ENCODE measurements around the gene RASD1.

The RASD1 gene, protein sequence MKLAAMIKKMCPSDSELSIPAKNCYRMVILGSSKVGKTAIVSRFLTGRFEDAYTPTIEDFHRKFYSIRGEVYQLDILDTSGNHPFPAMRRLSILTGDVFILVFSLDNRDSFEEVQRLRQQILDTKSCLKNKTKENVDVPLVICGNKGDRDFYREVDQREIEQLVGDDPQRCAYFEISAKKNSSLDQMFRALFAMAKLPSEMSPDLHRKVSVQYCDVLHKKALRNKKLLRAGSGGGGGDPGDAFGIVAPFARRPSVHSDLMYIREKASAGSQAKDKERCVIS

GRCh38 chr17:17496189-17497064 is at the start of gene RASD1:
Gene RASD1 (minus strand): TSS chr17:17496395. CDS start chr17:17496181, 214 bp downstream.
- DNase-seq: peak; percentile 58 to 68 (median 65)

DNA sequence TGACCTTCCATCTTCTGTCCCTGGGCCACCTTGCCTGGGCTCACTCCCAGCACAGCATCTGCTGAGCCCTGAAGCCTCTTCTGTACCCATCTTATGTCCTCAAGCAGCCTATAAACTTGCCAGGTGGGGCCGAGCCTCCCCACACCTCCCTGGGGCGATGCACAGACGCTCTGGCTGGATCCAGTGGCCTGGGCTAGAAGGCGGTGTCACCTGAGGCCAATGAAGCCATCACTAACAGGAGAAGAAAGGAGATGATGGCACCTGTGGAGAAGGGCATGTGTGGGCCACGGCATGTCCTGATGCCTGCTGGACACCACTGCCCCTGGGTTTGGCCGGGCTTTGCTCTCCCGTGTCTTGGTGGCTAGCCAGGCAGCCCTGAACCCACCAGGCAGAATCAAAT is 49.8 kb upstream of the RASD1 start:
- no peak for DNase-seq

DNA sequence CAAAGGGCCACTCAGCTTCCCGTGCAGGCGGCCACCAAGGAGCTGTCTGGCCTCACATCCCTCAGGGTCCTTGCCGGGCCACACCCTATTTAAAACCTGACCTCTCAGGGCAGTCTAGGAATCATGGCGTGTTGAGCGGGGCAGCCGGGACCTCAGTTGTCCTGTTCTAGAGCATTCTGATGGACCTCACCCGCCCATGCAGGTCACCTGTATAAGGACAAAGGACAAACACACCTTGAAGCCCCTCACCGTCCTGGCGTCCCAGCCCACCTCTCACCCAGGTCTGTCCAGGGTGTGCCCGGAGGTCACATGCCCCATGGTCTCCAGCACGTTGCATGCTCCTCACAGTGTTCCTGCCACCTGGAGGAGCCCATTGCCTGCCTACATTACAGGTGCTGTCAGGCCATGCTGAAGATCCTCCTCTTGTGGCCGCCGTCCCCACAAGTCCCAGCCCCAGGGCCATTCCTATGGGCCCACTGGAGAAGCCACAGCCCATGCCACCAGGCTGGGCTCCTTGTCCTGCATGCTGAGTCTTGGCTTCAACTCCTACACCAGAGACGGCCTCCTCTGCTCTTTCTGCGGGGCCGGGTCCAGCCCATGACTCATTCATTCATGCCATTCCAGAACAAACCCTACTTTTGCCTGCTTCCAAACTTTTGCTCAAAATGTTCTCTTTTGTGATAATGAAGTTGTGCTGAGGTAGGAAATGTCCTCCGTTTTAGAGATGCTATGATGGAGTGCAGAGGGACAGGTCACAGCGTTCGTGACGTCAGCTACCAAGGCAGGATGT is 49.0 kb upstream of the RASD1 start:
- DNase-seq: no peak

- DNase-seq: no peak
Measured at GRCh38 chr17:17542906-17543635, 46.9 kb upstream of the RASD1 start.

DNA sequence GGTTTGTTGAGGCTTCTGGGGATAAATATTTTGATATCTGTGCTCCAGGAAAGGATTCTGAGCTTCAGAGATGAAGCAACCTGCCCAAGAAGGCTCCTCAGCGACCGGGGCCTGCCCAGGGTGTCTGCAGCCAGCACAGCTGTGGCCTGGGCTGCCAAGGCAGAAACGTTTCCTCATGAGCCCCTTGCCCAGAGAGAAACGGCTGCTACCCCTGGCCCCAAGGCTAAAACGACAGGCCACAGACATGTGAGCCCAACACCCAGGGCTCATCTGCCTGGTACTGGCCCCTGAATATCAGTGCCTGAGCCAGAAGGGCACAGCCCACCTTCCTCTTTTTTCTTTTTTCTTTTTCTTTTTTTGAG is 45.4 kb upstream of the RASD1 start:
- DNase-seq: no peak

GRCh38 chr17:17540935-17541639 is 44.9 kb upstream of the RASD1 start:
- DNase-seq: no peak

- no peak for DNase-seq
Measured at GRCh38 chr17:17540278-17540906, 44.2 kb upstream of the RASD1 start.

DNA sequence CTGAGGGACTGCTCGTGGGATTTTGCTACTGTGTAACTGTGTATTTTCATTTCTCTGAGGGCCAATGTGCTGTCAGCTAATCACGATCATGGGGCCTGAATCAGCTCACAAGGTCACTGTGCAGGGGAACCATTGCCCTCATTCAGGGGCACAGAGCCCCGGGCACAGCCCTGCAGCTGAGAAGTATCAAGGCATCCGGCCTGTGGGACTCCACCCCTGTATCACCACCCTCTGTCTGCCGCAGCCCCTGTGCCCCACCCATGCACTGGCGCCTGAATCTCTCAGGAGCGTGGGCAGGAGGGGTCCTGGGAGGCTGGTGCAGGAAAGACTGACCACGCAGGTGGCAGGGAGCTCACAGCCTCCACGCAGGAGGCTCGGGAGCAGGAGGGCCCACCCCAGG is 43.4 kb upstream of the RASD1 start:
- no peak for DNase-seq

GRCh38 chr17:17538417-17539391 is 42.5 kb upstream of the RASD1 start:
- DNase-seq: no peak

DNA sequence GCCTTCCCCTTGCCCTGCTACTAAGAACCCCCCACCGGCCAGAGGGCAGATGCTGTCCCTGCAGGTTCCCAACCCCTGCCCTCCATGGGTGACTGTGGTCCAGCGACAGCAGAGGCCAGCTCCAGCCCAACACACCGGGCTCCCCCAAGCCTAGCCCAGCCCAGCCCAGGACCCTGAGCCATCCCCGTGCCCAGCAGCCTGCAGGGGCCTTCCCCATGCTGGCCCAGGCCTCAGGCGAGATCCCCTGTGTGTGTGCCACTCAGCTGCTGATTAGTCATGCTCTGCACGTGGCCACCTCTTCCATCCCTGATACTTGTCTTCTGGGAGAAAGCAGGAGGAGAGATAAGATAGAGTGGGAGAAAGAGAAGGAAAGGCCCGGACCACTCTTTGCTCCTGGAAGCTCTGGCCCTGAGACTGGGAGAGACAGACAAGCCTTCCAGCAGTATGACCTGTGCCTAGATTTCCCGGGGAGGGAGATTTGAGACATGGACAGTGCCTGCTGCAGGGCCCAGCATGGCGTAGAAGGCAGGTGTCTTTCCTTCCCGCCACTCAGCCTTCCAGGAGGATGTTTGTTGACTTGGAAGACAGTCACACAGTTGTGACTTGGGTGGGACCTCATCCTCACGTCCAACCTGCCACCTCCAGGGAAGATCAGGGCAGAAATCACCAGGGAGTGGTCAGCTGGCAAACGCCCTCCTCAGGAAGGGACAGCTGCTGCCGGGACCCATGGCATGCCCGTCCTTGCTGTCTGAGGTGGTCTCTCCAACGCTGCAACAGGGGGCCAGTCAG is 41.3 kb upstream of the RASD1 start:
- DNase-seq: no peak

GRCh38 chr17:17536702-17537101 is 40.5 kb upstream of the RASD1 start:
- DNase-seq: no peak

- DNase-seq: no peak
Measured at GRCh38 chr17:17535957-17536356, 39.8 kb upstream of the RASD1 start.

DNA sequence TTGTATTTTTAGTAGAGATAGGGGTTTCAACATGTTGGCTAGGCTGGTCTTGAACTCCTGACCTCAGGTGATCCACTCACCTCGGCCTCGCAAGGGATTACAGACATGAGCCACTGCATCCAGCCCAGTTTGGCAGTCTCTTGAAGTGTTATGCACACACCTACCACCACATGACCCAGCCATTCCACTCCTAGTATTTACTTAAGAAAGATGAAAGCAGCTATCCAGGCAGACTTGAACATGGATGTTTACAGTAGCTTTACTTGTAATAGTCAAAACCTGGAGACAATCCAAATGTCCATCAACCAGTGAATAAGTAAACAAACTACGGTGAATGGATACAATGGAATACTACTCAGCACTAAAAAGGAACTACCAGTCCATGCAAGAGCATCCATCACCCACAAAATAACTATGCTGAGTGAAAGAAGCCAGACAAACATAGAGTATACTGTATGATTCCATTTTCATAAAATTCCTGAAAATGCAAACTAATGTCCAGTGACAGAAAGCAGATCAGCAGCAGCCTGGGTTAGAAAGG is 37.8 kb upstream of the RASD1 start:
- DNase-seq: no peak

DNA sequence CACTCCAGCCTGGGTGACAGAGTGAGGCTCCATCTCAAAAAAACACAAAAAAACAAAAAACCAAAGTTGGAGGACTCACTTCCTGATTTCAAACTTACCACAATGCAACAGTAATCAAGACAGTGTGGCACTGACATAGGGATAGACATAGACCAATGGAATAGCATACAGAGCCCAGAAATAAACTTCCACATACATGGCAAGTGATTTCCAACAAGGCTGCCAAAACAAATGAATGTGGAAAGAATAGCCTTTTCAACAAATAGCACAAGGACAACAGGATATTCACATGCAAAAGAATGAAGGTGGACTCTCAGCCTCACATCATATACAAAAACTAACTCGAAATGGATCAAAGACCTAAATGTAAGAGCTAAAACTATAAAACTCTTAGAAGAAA is 36.8 kb upstream of the RASD1 start:
- no peak for DNase-seq

- DNase-seq: no peak
Measured at GRCh38 chr17:17531156-17531555, 35.0 kb upstream of the RASD1 start.

DNA sequence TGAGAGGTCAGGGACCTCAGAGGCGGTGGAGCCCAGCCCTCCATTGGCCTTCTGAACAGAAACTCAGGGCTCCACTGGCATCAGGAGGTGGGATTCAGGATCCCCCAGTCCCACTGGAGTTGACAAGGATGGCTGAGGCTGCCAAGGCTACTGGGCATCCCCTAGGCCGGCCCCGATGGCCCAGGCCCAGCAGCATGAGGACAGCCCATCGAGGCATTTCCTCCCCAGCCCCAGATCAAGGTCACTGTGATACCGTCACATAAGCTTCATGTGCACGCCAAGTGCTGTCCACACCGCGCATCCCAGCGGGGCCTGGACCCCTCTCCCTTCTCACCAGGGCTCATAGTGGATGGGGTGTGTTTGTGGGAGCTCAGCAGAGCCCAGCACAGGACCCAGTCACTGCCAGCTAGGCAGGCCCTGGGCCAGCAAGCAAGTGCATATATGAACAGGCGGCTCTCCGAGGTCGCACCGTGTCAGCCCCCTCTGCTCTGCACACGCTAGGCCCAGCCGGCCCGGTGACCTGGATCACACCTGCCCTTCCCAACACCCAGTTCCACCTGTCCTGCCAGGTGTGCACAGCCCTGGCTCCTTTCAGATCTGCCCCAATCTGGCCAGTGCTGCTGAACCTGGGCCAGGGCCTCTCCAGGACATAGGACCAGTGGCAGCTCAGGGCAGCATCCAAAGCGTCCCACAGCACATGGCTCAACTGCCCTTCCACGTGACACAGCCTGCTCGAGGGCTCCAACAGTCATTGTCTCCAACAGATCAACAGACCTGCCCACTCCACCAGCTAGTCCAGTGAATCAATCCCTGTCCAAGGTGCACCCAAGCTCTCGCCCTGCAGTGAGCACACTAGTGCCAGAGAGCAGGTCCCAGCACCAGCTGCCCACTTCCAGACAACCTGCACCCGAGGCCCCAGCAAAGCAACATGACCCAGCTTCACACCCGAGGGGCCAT is 32.8 kb upstream of the RASD1 start:
- DNase-seq: no peak

GRCh38 chr17:17527956-17528500 is 31.8 kb upstream of the RASD1 start:
- DNase-seq: no peak

GRCh38 chr17:17527534-17527933 is 31.3 kb upstream of the RASD1 start:
- DNase-seq: no peak

Data from activated CD4-positive, CD25-positive, alpha-beta regulatory T cell (primary cell).